Endothelial cell of umbilical vein (primary cell): ENCODE measurements around the gene SERTAD1. TPM values are rescaled to one million over a fixed set of nuclear protein-coding genes. Genes with fewer than 3 reads are reported as not detected.

Experiments used
- BruUV-seq: library from RNA; stranded (reverse); fragments of 400-500 nt; replicated peaks from 2 replicates; lab custom pipeline; 2021; lab: Mats Ljungman, UMichigan
- CTCF ChIA-PET: fragments of 300-600, 350-600 bp; sonication (Branson Sonifier 250); formaldehyde crosslinking; loops from one replicate; lab custom pipeline; 2021; ENCODE audit warnings: antibody characterized with exemption, inconsistent platforms; lab: Charles Lee
- POLR2A ChIA-PET: fragments of 300-600, 350-600 bp; sonication (Branson Sonifier 250); formaldehyde crosslinking; loops from one replicate; lab custom pipeline; 2021; ENCODE audit warnings: antibody characterized with exemption, inconsistent platforms; lab: Charles Lee
- DNase-seq: peaks from one replicate; pipeline ENCODE4 v3.0.0-alpha.2; 2011; ENCODE audit warnings: low read depth, low spot score
- FAIRE-seq: peaks from 2 replicates; lab custom pipeline; 2011; peaks lifted over from hg19 to GRCh38; lab: Jason Lieb, UNC
- H2AFZ ChIP-seq: 2 replicates; pipeline ENCODE4 v1.6.0; 2012; ENCODE audit warnings: low read depth, low read length, control low read depth, inconsistent platforms
- H3K27ac ChIP-seq: 2 replicates; pipeline ENCODE4 v1.5.1; 2011; ENCODE audit warnings: low read depth, mild to moderate bottlenecking, control low read depth, low read length, moderate library complexity; ENCODE audit not compliant: insufficient read depth
- H3K27me3 ChIP-seq, 2 experiments: 2 replicates each; pipeline versions ENCODE4 v1.6.0 to v1.6.1; 2011; ENCODE audit warnings: low read length in 2 of 2, mixed read lengths in 1 of 2; ENCODE audit not compliant: control insufficient read depth in 2 of 2, insufficient read depth in 2 of 2
- H3K36me3 ChIP-seq, 2 experiments: 2 replicates in 1 of 2; 3 replicates in 1 of 2; pipeline ENCODE4 v1.5.1; 2011; ENCODE audit warnings: low read length in 2 of 2, mild to moderate bottlenecking in 1 of 2, moderate library complexity in 1 of 2; ENCODE audit not compliant: control insufficient read depth in 2 of 2, insufficient read depth in 2 of 2; ENCODE audit errors: extremely low read depth in 1 of 2
- H3K4me1 ChIP-seq: 3 replicates; pipeline ENCODE4 v1.5.1; 2011; ENCODE audit warnings: mild to moderate bottlenecking, low read length; ENCODE audit not compliant: control insufficient read depth, insufficient read depth; ENCODE audit errors: extremely low read depth
- H3K4me2 ChIP-seq: 2 replicates; pipeline ENCODE4 v1.6.1; 2011; ENCODE audit warnings: low read length, control low read depth, mixed read lengths; ENCODE audit not compliant: insufficient read depth
- H3K4me3 ChIP-seq, 3 experiments: fragments of 200-600 bp in 1 of 3; sonication (generic), shearing (Covaris generic) in 1 of 3; replicated peaks in 1 of 3; 2 replicates each; pipeline ENCODE4 v1.5.1; 2011 to 2016; ENCODE audit warnings: control low read depth in 3 of 3, low read length in 3 of 3, mild to moderate bottlenecking in 2 of 3, inconsistent platforms in 1 of 3, low read depth in 1 of 3, moderate library complexity in 1 of 3; ENCODE audit not compliant: insufficient read depth in 1 of 3
- H3K79me2 ChIP-seq: 2 replicates; pipeline ENCODE4 v1.6.0; 2012; ENCODE audit warnings: low read length, inconsistent platforms; ENCODE audit not compliant: control insufficient read depth, insufficient read depth
- H3K9ac ChIP-seq: replicated peaks from 2 replicates; pipeline ENCODE3; 2011; ENCODE audit warnings: low read length, control low read depth; ENCODE audit not compliant: insufficient read depth; ENCODE audit errors: extremely low read depth
- H3K9me1 ChIP-seq: replicated peaks from 3 replicates; pipeline ENCODE4 v1.6.0; 2011; ENCODE audit warnings: mild to moderate bottlenecking, low read length; ENCODE audit not compliant: control insufficient read depth, insufficient read depth; ENCODE audit errors: extremely low read depth
- H3K9me3 ChIP-seq: replicated peaks from 2 replicates; pipeline ENCODE4 v1.5.1; 2012; ENCODE audit warnings: low read length, inconsistent platforms; ENCODE audit not compliant: control insufficient read depth, insufficient read depth
- H4K20me1 ChIP-seq: replicated peaks from 2 replicates; pipeline ENCODE3; 2011; ENCODE audit warnings: mild to moderate bottlenecking, low read length; ENCODE audit not compliant: control insufficient read depth, insufficient read depth; ENCODE audit errors: extremely low read depth
- CTCF ChIP-seq, 2 donors: IDR thresholded peaks; 1 replicate in 1 of 2; 2 replicates in 1 of 2; pipeline ENCODE4 v1.5.1; 2011; ENCODE audit warnings: low read length in 2 of 2, mild to moderate bottlenecking in 2 of 2, moderate library complexity in 2 of 2, control low read depth in 1 of 2, inconsistent platforms in 1 of 2, low read depth in 1 of 2; ENCODE audit not compliant: insufficient read depth in 1 of 2; ENCODE audit errors: extremely low read depth in 1 of 2
- GATA2 ChIP-seq: IDR thresholded peaks from 2 replicates; pipeline ENCODE4 v1.7.0; 2011; ENCODE audit warnings: low read depth, mild to moderate bottlenecking, moderate library complexity, mixed read lengths, low read length; ENCODE audit not compliant: insufficient read length, insufficient read depth
- JUN ChIP-seq: IDR thresholded peaks from 2 replicates; pipeline ENCODE4 v1.6.1; 2011; ENCODE audit warnings: borderline replicate concordance, low read depth; ENCODE audit not compliant: insufficient read length, insufficient read depth
- MYC ChIP-seq: IDR thresholded peaks from one replicate; pipeline ENCODE4 v1.6.1; 2011; ENCODE audit warnings: mild to moderate bottlenecking, low read depth, low read length
- POLR2A ChIP-seq: IDR thresholded peaks from 2 replicates; pipeline ENCODE4 v1.6.1; 2012; ENCODE audit warnings: low read depth, mild to moderate bottlenecking, control low read depth, low read length
- POLR2AphosphoS5 ChIP-seq: IDR thresholded peaks from 2 replicates; pipeline ENCODE4 v1.6.1; 2012; ENCODE audit warnings: low read depth, mild to moderate bottlenecking, control low read depth, low read length, moderate library complexity; ENCODE audit not compliant: insufficient read depth
- dilution Hi-C: fragments of 300-500 bp; cut with MboI; formaldehyde crosslinking; loops from one replicate; pipeline ENCODE4 v1.15.0; 2019; ENCODE audit warnings: low sequenced_read_pairs; ENCODE audit not compliant: extremely low pct_ligation_motif_present
- intact Hi-C: fragments of 100-400 bp; cut with micrococcal nuclease; formaldehyde crosslinking; loops from one replicate; pipeline ENCODE4 v1.10.0; 2022
- polyA plus RNA-seq, 4 experiments: library from polyadenylated mRNA; depleted of rRNA in 3 of 4; stranded (reverse) in 3 of 4; unstranded in 1 of 4; fragments of >200 nt; gene quantifications; 2 replicates each; pipeline versions ENCODE4 v1.2.1 to v1.2.3, GENCODE V29; 2011 to 2012; ENCODE audit warnings: missing spikeins in 1 of 4
- total RNA-seq: library from RNA; stranded (reverse); gene quantifications from 2 replicates; pipeline ENCODE4 v1.2.3, GENCODE V29; 2021

Gene SERTAD1
- total and polyA plus RNA-seq, 2 donors (not counting 3 experiments of a cell fraction or from before 2014, with no cell fraction given), result 8.8 to 15.3 TPM

- no peaks in the 10 kb centered on the region for H3K9me3 ChIP-seq
- no peak overlapping the region for H3K4me2 ChIP-seq
- no peak overlapping the region for H3K27ac ChIP-seq
- peaks cover 11% of the 10 kb centered on the region for H3K4me1 ChIP-seq
- no peak for DNase-seq
- H4K20me1 ChIP-seq, result no peaks in the 10 kb centered on the region
- FAIRE-seq, result no peak
- no peak overlapping the region for H3K4me3 ChIP-seq
- H2AFZ ChIP-seq, result no peak overlapping the region
- POLR2A ChIA-PET, result no interaction called here
- H3K36me3 ChIP-seq, result no peaks in the 10 kb centered on the region
- intact Hi-C loops (no loop called here), dilution Hi-C loops (no loop called here)
- TF ChIP-seq POLR2A (no peak), JUN (no peak), POLR2AphosphoS5 (no peak), MYC (no peak), CTCF (IDR thresholded peaks at IDR 0.05; ENCODE audit: extremely low read depth in 1 of 2, insufficient read depth in 1 of 2, low read depth in 1 of 2, low read length in 2 of 2) (no peak), GATA2 (no peak)
- H3K9me1 ChIP-seq, result no peaks in the 10 kb centered on the region
- BruUV-seq, result no TSS peak
- CTCF ChIA-PET, result interaction anchor here (1.2 to 1.8 kb wide), 3 partner anchors 10 to 219 kb away, joined by 3 to 5 read pairs (median 4); no protein-coding TSS in a partner anchor
- no peak overlapping the region for H3K9ac ChIP-seq
- no peaks in the 10 kb centered on the region for H3K27me3 ChIP-seq
- no peaks in the 10 kb centered on the region for H3K79me2 ChIP-seq
These were observed 10.0 kb downstream of the SERTAD1 start for GRCh38 chr19:40415768-40416167.
